Activated CD4-positive, alpha-beta T cell treated with anti-CD3 and anti-CD28 coated beads, Interleukin-2, amount 50 U/mL, for 24 hours (primary cell): Measurements from ENCODE around the gene PCDHB8.
"Not testable (repeated sequence)": the region's sequence is repeated elsewhere in the genome, so short reads cannot be mapped to it uniquely, and the experiment has no call there.

Experiments used
- DNase-seq, 2 donors: peaks; one replicate each; pipeline ENCODE4 v3.0.0-alpha.2; 2020; ENCODE audit warnings: low read depth in 1 of 2, low spot score in 1 of 2

The PCDHB8 gene

GRCh38 chr5:141225421-141225820 lies 47.8 kb downstream of the PCDHB8 start:
- DNase-seq, result not testable (repeated sequence)
